ENCODE data around the gene LIG1.
"Not testable (repeated sequence)": the region's sequence is repeated elsewhere in the genome, so short reads cannot be mapped to it uniquely, and the experiment has no call there.

DNA sequence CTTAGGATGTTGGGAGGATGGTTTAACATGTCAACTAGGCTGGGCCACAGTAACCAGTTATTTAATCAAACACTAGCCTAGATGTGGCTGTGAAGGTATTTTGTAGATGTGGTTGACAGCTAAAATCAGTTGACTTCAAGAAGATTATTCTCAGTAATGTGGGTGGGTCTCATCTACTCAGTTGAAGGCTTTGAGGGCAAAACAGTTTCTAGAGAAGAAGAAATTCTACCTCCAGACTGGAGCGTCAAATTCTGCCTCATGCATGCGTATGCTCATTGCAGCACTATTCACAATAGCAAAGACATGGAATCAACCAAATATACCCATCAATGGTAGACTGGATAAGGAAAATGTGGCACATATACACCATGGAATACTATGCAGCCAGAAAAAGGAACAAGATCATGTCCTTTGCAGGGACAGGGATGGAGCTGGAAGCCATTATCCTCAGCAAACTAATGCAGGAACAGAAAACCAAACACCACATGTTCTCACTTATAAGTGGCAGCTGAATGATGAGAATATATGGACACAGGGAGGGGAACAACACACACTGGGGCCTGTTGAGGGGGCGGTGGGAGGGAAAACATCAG lies 99.9 kb downstream of the LIG1 start:
- not testable (repeated sequence) for TF ChIP-seq WHSC1 (IDR thresholded peaks at IDR 0.05; ENCODE audit: low read length); BCL6 (CRISPR knock-in tag; IDR thresholded peaks at IDR 0.05)

Data from K562 (cell line).